HepG2 (cell line): ENCODE measurements around the gene MTA1. TPM values are rescaled to one million over a fixed set of nuclear protein-coding genes. Genes with fewer than 3 reads are reported as not detected.

Experiments
- ATAC-seq: fragments of 200-7000 bp; cut with Tn5 transposase; 3 replicates; pipeline ENCODE4 v1.9.1; 2020; ENCODE audit warnings: mild to moderate bottlenecking, moderate library complexity
- BruUV-seq: library from RNA; stranded (reverse); fragments of 400-500 nt; replicated peaks from 2 replicates; lab custom pipeline; 2021; lab: Mats Ljungman, UMichigan
- CTCF ChIA-PET: fragments of 300-600 bp; formaldehyde crosslinking; extraction: SDS; loops from one replicate; lab custom pipeline; 2021; ENCODE audit warnings: low total read pairs, inconsistent platforms, low intra/inter-chr PET ratio; lab: Yijun Ruan, JAX
- POLR2A ChIA-PET: fragments of 350-600 bp; sonication (Branson Sonifier 250); formaldehyde crosslinking; loops from one replicate; lab custom pipeline; 2020; ENCODE audit warnings: antibody characterized with exemption, inconsistent platforms; lab: Yijun Ruan, JAX
- DNase-seq: peaks from one replicate; pipeline ENCODE4 v3.0.0-alpha.2; 2015; ENCODE audit warnings: low spot score
- FAIRE-seq: peaks from 3 replicates; lab custom pipeline; 2011; peaks lifted over from hg19 to GRCh38; lab: Jason Lieb, UNC
- H2AFZ ChIP-seq: one replicate; pipeline ENCODE4 v1.6.1; 2011; ENCODE audit warnings: low read length, inconsistent platforms
- H3K27ac ChIP-seq: fragments of 300-600 bp; 3 replicates; pipeline ENCODE4 v1.8.0; 2011; ENCODE audit warnings: mixed run types, mild to moderate bottlenecking, mixed read lengths, low read length, inconsistent platforms; ENCODE audit not compliant: insufficient read depth; ENCODE audit errors: extremely low read length
- H3K27me3 ChIP-seq, 2 experiments: fragments of 200-600 bp in 1 of 2; 2 replicates in 1 of 2; 3 replicates in 1 of 2; pipeline versions ENCODE4 v1.6.0 to v1.8.0; 2011; ENCODE audit warnings: low read length in 2 of 2, mild to moderate bottlenecking in 2 of 2, moderate library complexity in 2 of 2, inconsistent platforms in 1 of 2; ENCODE audit not compliant: insufficient read depth in 2 of 2, control insufficient read depth in 1 of 2
- H3K36me3 ChIP-seq, 2 experiments: fragments of 200-600 bp in 1 of 2; replicated peaks in 1 of 2; 2 replicates in 1 of 2; 3 replicates in 1 of 2; pipeline versions ENCODE4 v1.5.1 to v1.8.0; 2011; ENCODE audit warnings: low read length in 2 of 2, inconsistent platforms in 1 of 2; ENCODE audit not compliant: insufficient read depth in 2 of 2, control insufficient read depth in 1 of 2
- H3K4me1 ChIP-seq: 2 replicates; pipeline ENCODE4 v1.5.1; 2012; ENCODE audit warnings: low read length, inconsistent platforms; ENCODE audit not compliant: insufficient read depth
- H3K4me2 ChIP-seq: 2 replicates; pipeline ENCODE4 v1.6.0; 2011; ENCODE audit warnings: low read depth, low read length, inconsistent platforms
- H3K4me3 ChIP-seq, 3 experiments: fragments of 200-600 bp in 1 of 3; sonication (generic), shearing (Covaris generic) in 1 of 3; replicated peaks in 1 of 3; 2 replicates each; pipeline ENCODE4 v1.5.1; 2011 to 2016; ENCODE audit warnings: low read length in 3 of 3, inconsistent platforms in 2 of 3, low read depth in 2 of 3, mild to moderate bottlenecking in 2 of 3, control low read depth in 1 of 3, mixed read lengths in 1 of 3; ENCODE audit not compliant: insufficient read depth in 1 of 3
- H3K79me2 ChIP-seq: one replicate; pipeline ENCODE4 v1.6.1; 2011; ENCODE audit warnings: low read length, inconsistent platforms; ENCODE audit not compliant: insufficient read depth
- H3K9ac ChIP-seq: 2 replicates; pipeline ENCODE4 v1.6.0; 2011; ENCODE audit warnings: mild to moderate bottlenecking, low read depth, low read length, inconsistent platforms; ENCODE audit not compliant: insufficient read depth
- H3K9me3 ChIP-seq: 2 replicates; pipeline ENCODE4 v1.5.1; 2012; ENCODE audit warnings: mild to moderate bottlenecking, low read length
- H4K20me1 ChIP-seq: 2 replicates; pipeline ENCODE4 v1.6.0; 2011; ENCODE audit warnings: inconsistent platforms, mild to moderate bottlenecking, low read length, moderate library complexity; ENCODE audit not compliant: insufficient read depth
- AGO2 ChIP-seq: fragments of 200-400 bp; formaldehyde crosslinking; optimal IDR thresholded peaks from 2 replicates; pipeline ENCODE3; 2017; ENCODE audit warnings: mild to moderate bottlenecking, low read depth, low read length, moderate library complexity
- SUZ12 ChIP-seq: fragments of 150-350 bp; IDR thresholded peaks from 2 replicates; pipeline ENCODE4 v1.6.1; 2014; ENCODE audit warnings: low read depth, low read length
- ZEB1 ChIP-seq: IDR thresholded peaks from 2 replicates; pipeline ENCODE4 v1.6.1; 2012; ENCODE audit warnings: mild to moderate bottlenecking, low read depth, inconsistent platforms; ENCODE audit not compliant: insufficient replicate concordance
- ZNF713 ChIP-seq: sonication (generic); formaldehyde crosslinking; IDR thresholded peaks from 2 replicates; pipeline ENCODE4 v1.4.0; 2020; ENCODE audit warnings: mild to moderate bottlenecking, missing genetic modification reagents
- ZNF782 ChIP-seq: sonication (generic); formaldehyde crosslinking; IDR thresholded peaks from 2 replicates; pipeline ENCODE4 v1.4.0; 2020; ENCODE audit warnings: missing genetic modification reagents, mild to moderate bottlenecking, borderline replicate concordance
- WGBS: methylation state at CpG from one replicate; pipeline ENCODE4 v1.1.6; 2017; ENCODE audit warnings: low lambda C conversion rate; 5-methylcytosine and 5-hydroxymethylcytosine counted together
- in situ Hi-C: cut with HindIII; loops from 2 replicates; pipeline ENCODE4 v1.10.0; 2017; ENCODE audit warnings: low pct_unique_long_range_greater_than_20kb; ENCODE audit not compliant: extremely low pct_ligation_motif_present
- intact Hi-C: fragments of 100-400 bp; cut with micrococcal nuclease; formaldehyde crosslinking; loops from one replicate; pipeline ENCODE4 v1.10.0; 2022; ENCODE audit not compliant: unreplicated experiment
- polyA plus RNA-seq, 8 experiments: library from polyadenylated mRNA; depleted of rRNA in 3 of 8; stranded (reverse) in 7 of 8; unstranded in 1 of 8; fragments of >200 nt; fragmentation: Illumina TruSeq in 4 of 8; extraction: Trizol in 4 of 8; gene quantifications; 2 replicates each; pipeline versions ENCODE4 v1.2.1 to v1.2.3, GENCODE V29; 2011 to 2016; ENCODE audit warnings: low read depth in 4 of 8, missing spikeins in 1 of 8, mixed read lengths in 1 of 8; ENCODE audit not compliant: insufficient read depth in 1 of 8
- total RNA-seq, 5 experiments: library from RNA; depleted of rRNA; stranded (reverse); fragments of >200 nt; fragmentation: Illumina TruSeq; extraction: Trizol; gene quantifications; 2 replicates each; pipeline ENCODE4 v1.2.3, GENCODE V29; 2016; ENCODE audit warnings: low read depth in 1 of 5

MTA1 gene
- total and polyA plus RNA-seq, 2 of the 13 experiments (the other 11 are each of a cell fraction or from before 2014, with no cell fraction given) = 35.2 to 85.8 TPM

- Histone ChIP-seq H3K4me1 (0 out of 2 replicates have a peak, but pooled peaks cover under 1% of the 10 kb centered on the region), H3K36me3 (peaks cover 14 to 30% of the 10 kb centered on the region in 2 experiments; a peak in 4 of 5 replicates), H3K27me3 (no peaks in the 10 kb centered on the region), H3K4me2 (no peak overlapping the region), H3K27ac (no peak overlapping the region), H4K20me1 (no peaks in the 10 kb centered on the region), H3K9me3 (no peaks in the 10 kb centered on the region), H3K4me3 (no peak overlapping the region), H3K9ac (no peak overlapping the region)
- ChIA-PET POLR2A (no interaction called here), CTCF (no interaction called here)
- in situ Hi-C loops = no loop called here
- 96% methylated on average over 8 of the region's 20 CpGs for WGBS
- FAIRE-seq = no peak
- TF ChIP-seq ZNF713 (CRISPR knock-in tag) = no peak
- TF ChIP-seq AGO2 = peak; percentile 4
- no peak for TF ChIP-seq SUZ12
- no peak for TF ChIP-seq ZEB1
- TF ChIP-seq, all 625 proteins: peak for 1
- ATAC-seq (no peak), DNase-seq (no peak)
- intact Hi-C loops = no loop called here
- no peak overlapping the region for H2AFZ ChIP-seq
- no peaks in the 10 kb centered on the region for H3K79me2 ChIP-seq
- BruUV-seq = TSS peak; percentile 43
These were observed 47.8 kb downstream of the MTA1 start for GRCh38 chr14:105467249-105467941.

- TF ChIP-seq AGO2 = peak; percentile 2
- TF ChIP-seq ZNF782 = no peak
- TF ChIP-seq, all 625 proteins: peak for 1
- ATAC-seq (no peak), FAIRE-seq (no peak), DNase-seq (no peak)
- intact Hi-C loops (no loop called here), in situ Hi-C loops (no loop called here)
- Histone ChIP-seq H3K9ac (no peak overlapping the region), H2AFZ (no peak overlapping the region), H3K4me1 (0 out of 2 replicates have a peak, but pooled peaks cover 5% of the 10 kb centered on the region), H3K27me3 (no peaks in the 10 kb centered on the region), H3K9me3 (no peaks in the 10 kb centered on the region), H3K27ac (no peak overlapping the region), H3K4me3 (no peak overlapping the region), H3K4me2 (no peak overlapping the region), H3K79me2 (no peaks in the 10 kb centered on the region), H4K20me1 (no peaks in the 10 kb centered on the region), H3K36me3 (peaks cover 12 to 26% of the 10 kb centered on the region in 2 experiments; a peak in 4 of 5 replicates)
- ChIA-PET CTCF (no interaction called here), POLR2A (no interaction called here)
- 100% methylated on average over 3 of the region's 22 CpGs for WGBS
- no TSS peak for BruUV-seq
These were observed 48.4 kb downstream of the MTA1 start for GRCh38 chr14:105467942-105468471.
